HEK293 (cell line): Measurements from ENCODE around the gene CIB4.

Experiments
- CTCF ChIA-PET: fragments of 350-600 bp; formaldehyde crosslinking; extraction: SDS; loops from one replicate; lab custom pipeline; 2021; ENCODE audit warnings: antibody characterized with exemption; lab: Yijun Ruan, JAX
- POLR2A ChIA-PET: fragments of 300-600 bp; formaldehyde crosslinking; extraction: SDS; loops from one replicate; lab custom pipeline; 2020; ENCODE audit warnings: antibody characterized with exemption, inconsistent platforms; lab: Yijun Ruan, JAX
- H3K27ac ChIP-seq: fragments of 200-500 bp; sonication (Bioruptor generic); 2 replicates; pipeline ENCODE4 v1.5.1; 2014; ENCODE audit warnings: low read depth, low read length, control low read depth, inconsistent platforms; ENCODE audit errors: extremely low read depth
- H3K36me3 ChIP-seq, 2 experiments: fragments of 200-500 bp in 1 of 2; sonication (Bioruptor generic) in 1 of 2; 1 replicate in 1 of 2; 2 replicates in 1 of 2; pipeline ENCODE4 v1.5.1; 2014 to 2017; ENCODE audit warnings: inconsistent platforms in 2 of 2, low read length in 2 of 2; ENCODE audit not compliant: control insufficient read depth in 2 of 2, insufficient read depth in 1 of 2
- H3K4me1 ChIP-seq: fragments of 200-500 bp; sonication (Bioruptor generic); 2 replicates; pipeline ENCODE4 v1.5.1; 2014; ENCODE audit warnings: mild to moderate bottlenecking, low read length, inconsistent platforms; ENCODE audit not compliant: control insufficient read depth, insufficient read depth
- H3K4me3 ChIP-seq: 2 replicates; pipeline ENCODE4 v1.5.1; 2011; ENCODE audit warnings: low read depth, mild to moderate bottlenecking, control low read depth, low read length, moderate library complexity
- H3K9me3 ChIP-seq: fragments of 200-500 bp; sonication (Bioruptor generic); 2 replicates; pipeline ENCODE4 v1.5.1; 2014; ENCODE audit warnings: low read depth, low read length, inconsistent platforms; ENCODE audit not compliant: control insufficient read depth, insufficient read depth
- FEZF1 ChIP-seq: fragments of 450-650 bp; formaldehyde crosslinking; IDR thresholded peaks from 2 replicates; pipeline ENCODE4 v1.5.1; 2016; ENCODE audit warnings: missing biosample characterization, missing genetic modification characterization
- GLIS1 ChIP-seq: fragments of 450-650 bp; formaldehyde crosslinking; IDR thresholded peaks from 2 replicates; pipeline ENCODE4 v1.5.1; 2016; ENCODE audit warnings: missing biosample characterization, missing genetic modification characterization
- OVOL3 ChIP-seq: fragments of 450-650 bp; formaldehyde crosslinking; IDR thresholded peaks from 2 replicates; pipeline ENCODE4 v1.5.1; 2016; ENCODE audit warnings: missing biosample characterization, missing genetic modification characterization
- PRDM1 ChIP-seq: fragments of 450-650 bp; formaldehyde crosslinking; IDR thresholded peaks from 2 replicates; pipeline ENCODE4; 2016; ENCODE audit warnings: missing biosample characterization, missing genetic modification characterization
- SCRT2 ChIP-seq: fragments of 450-650 bp; formaldehyde crosslinking; IDR thresholded peaks from 2 replicates; pipeline ENCODE4 v1.5.1; 2016; ENCODE audit warnings: missing biosample characterization, missing genetic modification characterization
- SETDB1 ChIP-seq: IDR thresholded peaks from one replicate; pipeline ENCODE4 v1.6.1; 2017; ENCODE audit warnings: mild to moderate bottlenecking, low read length, moderate library complexity, mixed read lengths; ENCODE audit not compliant: insufficient read length
- ZBTB7A ChIP-seq: fragments of 450-650 bp; formaldehyde crosslinking; IDR thresholded peaks from 2 replicates; pipeline ENCODE4 v1.5.1; 2016; ENCODE audit warnings: low read depth, missing biosample characterization, missing genetic modification characterization
- ZNF175 ChIP-seq: fragments of 450-650 bp; formaldehyde crosslinking; IDR thresholded peaks from 2 replicates; pipeline ENCODE4 v1.5.1; 2016; ENCODE audit warnings: missing biosample characterization, missing genetic modification characterization
- ZNF24 ChIP-seq: fragments of 450-650 bp; formaldehyde crosslinking; IDR thresholded peaks from 2 replicates; pipeline ENCODE4 v1.5.1; 2016; ENCODE audit warnings: missing biosample characterization, missing genetic modification characterization
- ZNF558 ChIP-seq: fragments of 450-650 bp; formaldehyde crosslinking; IDR thresholded peaks from 2 replicates; pipeline ENCODE4 v1.5.1; 2016; ENCODE audit warnings: missing biosample characterization, missing genetic modification characterization
- ZNF768 ChIP-seq: fragments of 450-650 bp; formaldehyde crosslinking; IDR thresholded peaks from 2 replicates; pipeline ENCODE4 v1.5.1; 2018; ENCODE audit warnings: missing biosample characterization, mild to moderate bottlenecking, missing genetic modification characterization
- TF ChIP-seq, protein P1 (sequence below): fragments of 450-650 bp; formaldehyde crosslinking; IDR thresholded peaks from 2 replicates; pipeline ENCODE4; 2016; ENCODE audit warnings: missing biosample characterization, missing genetic modification characterization
- TF ChIP-seq, protein P2 (sequence below): fragments of 450-650 bp; formaldehyde crosslinking; IDR thresholded peaks from 2 replicates; pipeline ENCODE4 v1.5.1; 2016; ENCODE audit warnings: missing biosample characterization, missing genetic modification characterization, low read depth
- TF ChIP-seq, protein P3 (sequence below): fragments of 450-650 bp; formaldehyde crosslinking; conservative IDR thresholded peaks from 2 replicates; pipeline ENCODE4 v1.5.1; 2016; ENCODE audit warnings: low read depth, missing biosample characterization, missing genetic modification characterization
- TF ChIP-seq, protein P4 (sequence below): fragments of 450-650 bp; formaldehyde crosslinking; IDR thresholded peaks from 2 replicates; pipeline ENCODE4 v1.5.1; 2016; ENCODE audit warnings: missing biosample characterization, missing genetic modification characterization, borderline replicate concordance
- TF ChIP-seq, protein P5 (sequence below): fragments of 450-650 bp; formaldehyde crosslinking; IDR thresholded peaks from 2 replicates; pipeline ENCODE4 v1.5.0; 2017; ENCODE audit warnings: missing biosample characterization, missing genetic modification characterization, borderline replicate concordance
- TF ChIP-seq, protein P6 (sequence below): sonication (generic); formaldehyde crosslinking; IDR thresholded peaks from 2 replicates; pipeline ENCODE4 v1.8.1; 2022; ENCODE audit warnings: mild to moderate bottlenecking, moderate library complexity, missing genetic modification reagents

CIB4 gene

DNA sequence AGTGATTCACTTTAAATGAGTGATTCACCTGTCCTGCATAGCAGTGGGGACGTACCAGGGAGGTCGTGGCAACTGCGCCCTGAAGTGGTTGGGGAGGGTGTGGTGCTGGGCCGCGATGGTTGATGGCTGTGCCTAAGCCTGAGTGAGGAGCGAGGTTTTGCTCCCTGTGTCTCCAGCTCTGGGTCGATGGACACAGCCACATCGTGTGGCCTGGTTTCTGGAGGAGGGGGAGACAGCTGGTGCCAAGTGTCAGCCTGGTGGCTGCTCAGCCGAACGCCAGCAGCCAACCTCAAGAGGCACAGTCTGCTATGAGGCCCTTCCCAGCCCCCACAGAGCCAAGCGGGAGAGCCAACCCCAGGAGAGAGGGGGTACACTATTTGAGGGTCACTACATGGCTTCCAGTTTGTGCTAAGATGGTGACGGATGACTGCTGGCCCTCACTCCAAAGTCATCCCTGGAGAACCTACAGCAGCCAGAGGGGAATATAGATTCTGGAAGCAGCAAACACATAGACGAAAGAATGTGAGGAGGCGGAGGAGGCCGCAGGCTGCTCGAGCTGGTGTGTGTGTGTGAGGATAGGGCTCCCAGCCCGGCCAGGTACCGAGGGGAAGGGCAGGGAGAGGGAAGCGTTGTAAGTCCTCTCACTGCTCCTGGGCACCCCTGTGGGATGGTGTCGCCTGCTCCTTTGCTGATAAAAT, 104.6 kb downstream of the CIB4 start:
- ChIA-PET POLR2A (no interaction called here), CTCF (interaction anchor here (0.6 to 0.7 kb wide), 2 partner anchors 41 to 158 kb away, joined by 3 to 4 read pairs; no protein-coding TSS in a partner anchor)
- H3K4me3 ChIP-seq = no peak overlapping the region
- H3K36me3 ChIP-seq = no peaks in the 10 kb centered on the region
- H3K9me3 ChIP-seq = no peaks in the 10 kb centered on the region
- TF ChIP-seq SETDB1 = no peak
- TF ChIP-seq, protein P1, sequence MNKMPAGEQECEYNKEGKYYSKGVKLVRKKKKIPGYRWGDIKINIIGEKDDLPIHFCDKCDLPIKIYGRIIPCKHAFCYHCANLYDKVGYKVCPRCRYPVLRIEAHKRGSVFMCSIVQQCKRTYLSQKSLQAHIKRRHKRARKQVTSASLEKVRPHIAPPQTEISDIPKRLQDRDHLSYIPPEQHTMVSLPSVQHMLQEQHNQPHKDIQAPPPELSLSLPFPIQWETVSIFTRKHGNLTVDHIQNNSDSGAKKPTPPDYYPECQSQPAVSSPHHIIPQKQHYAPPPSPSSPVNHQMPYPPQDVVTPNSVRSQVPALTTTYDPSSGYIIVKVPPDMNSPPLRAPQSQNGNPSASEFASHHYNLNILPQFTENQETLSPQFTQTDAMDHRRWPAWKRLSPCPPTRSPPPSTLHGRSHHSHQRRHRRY (tag by site-specific recombination) = no peak
- TF ChIP-seq SCRT2 = no peak
- no peak for TF ChIP-seq ZNF24
- TF ChIP-seq OVOL3 (tag by site-specific recombination) = no peak
- TF ChIP-seq ZNF175 = no peak
- TF ChIP-seq, protein P2, sequence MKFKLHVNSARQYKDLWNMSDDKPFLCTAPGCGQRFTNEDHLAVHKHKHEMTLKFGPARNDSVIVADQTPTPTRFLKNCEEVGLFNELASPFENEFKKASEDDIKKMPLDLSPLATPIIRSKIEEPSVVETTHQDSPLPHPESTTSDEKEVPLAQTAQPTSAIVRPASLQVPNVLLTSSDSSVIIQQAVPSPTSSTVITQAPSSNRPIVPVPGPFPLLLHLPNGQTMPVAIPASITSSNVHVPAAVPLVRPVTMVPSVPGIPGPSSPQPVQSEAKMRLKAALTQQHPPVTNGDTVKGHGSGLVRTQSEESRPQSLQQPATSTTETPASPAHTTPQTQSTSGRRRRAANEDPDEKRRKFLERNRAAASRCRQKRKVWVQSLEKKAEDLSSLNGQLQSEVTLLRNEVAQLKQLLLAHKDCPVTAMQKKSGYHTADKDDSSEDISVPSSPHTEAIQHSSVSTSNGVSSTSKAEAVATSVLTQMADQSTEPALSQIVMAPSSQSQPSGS (tag by site-specific recombination) = no peak
- TF ChIP-seq GLIS1 (tag by site-specific recombination) = no peak
- H3K4me1 ChIP-seq = no peaks in the 10 kb centered on the region
- no peak overlapping the region for H3K27ac ChIP-seq

DNA sequence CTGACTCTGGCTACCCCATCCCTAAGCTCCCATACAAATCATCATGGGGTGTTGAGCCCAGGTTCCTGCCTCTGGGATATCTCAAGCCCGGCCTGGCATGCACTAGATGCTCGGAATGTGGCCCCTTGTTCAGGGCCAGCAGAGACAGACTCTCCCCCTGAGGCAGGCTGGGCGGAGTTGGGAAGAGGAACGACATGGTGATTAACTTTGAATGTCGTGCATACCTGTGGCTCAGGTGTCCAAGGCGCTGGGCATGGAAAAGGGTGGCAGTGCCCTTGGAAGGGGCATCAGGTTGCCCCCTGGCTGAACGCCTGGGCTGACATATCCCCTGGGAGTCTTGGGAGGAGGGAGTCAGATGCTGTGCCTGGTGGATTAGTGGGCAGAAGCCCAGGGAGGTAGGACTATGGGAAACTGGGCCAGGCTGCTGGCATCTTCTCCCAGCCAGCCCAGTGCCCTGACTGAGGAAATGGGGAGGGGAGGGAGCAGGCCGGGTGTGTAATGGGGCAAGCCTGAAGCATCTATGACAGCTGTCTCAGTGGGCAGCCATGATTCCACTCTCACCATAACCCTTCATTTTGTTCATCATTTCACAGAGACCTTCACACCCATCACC, 105.4 kb downstream of the CIB4 start:
- no peaks in the 10 kb centered on the region for H3K36me3 ChIP-seq
- H3K9me3 ChIP-seq = no peaks in the 10 kb centered on the region
- H3K4me1 ChIP-seq = no peaks in the 10 kb centered on the region
- CTCF ChIA-PET = no interaction called here
- no peak overlapping the region for H3K27ac ChIP-seq
- POLR2A ChIA-PET = no interaction called here
- no peak overlapping the region for H3K4me3 ChIP-seq
- TF ChIP-seq, protein P3, sequence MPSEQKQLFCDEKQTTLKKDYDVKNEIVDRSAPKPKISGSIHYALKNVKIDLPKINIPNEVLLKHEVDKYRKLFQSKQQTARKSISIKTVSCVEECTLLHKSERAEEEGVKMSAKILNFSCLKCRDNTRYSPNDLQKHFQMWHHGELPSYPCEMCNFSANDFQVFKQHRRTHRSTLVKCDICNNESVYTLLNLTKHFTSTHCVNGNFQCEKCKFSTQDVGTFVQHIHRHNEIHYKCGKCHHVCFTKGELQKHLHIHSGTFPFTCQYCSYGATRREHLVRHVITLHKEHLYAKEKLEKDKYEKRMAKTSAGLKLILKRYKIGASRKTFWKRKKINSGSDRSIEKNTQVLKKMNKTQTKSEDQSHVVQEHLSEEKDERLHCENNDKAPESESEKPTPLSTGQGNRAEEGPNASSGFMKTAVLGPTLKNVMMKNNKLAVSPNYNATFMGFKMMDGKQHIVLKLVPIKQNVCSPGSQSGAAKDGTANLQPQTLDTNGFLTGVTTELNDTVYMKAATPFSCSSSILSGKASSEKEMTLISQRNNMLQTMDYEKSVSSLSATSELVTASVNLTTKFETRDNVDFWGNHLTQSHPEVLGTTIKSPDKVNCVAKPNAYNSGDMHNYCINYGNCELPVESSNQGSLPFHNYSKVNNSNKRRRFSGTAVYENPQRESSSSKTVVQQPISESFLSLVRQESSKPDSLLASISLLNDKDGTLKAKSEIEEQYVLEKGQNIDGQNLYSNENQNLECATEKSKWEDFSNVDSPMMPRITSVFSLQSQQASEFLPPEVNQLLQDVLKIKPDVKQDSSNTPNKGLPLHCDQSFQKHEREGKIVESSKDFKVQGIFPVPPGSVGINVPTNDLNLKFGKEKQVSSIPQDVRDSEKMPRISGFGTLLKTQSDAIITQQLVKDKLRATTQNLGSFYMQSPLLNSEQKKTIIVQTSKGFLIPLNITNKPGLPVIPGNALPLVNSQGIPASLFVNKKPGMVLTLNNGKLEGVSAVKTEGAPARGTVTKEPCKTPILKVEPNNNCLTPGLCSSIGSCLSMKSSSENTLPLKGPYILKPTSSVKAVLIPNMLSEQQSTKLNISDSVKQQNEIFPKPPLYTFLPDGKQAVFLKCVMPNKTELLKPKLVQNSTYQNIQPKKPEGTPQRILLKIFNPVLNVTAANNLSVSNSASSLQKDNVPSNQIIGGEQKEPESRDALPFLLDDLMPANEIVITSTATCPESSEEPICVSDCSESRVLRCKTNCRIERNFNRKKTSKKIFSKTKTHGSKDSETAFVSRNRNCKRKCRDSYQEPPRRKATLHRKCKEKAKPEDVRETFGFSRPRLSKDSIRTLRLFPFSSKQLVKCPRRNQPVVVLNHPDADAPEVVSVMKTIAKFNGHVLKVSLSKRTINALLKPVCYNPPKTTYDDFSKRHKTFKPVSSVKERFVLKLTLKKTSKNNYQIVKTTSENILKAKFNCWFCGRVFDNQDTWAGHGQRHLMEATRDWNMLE (tag by site-specific recombination) = no peak
- TF ChIP-seq FEZF1 (tag by site-specific recombination) (no peak), ZNF175 (no peak), ZNF558 (no peak), PRDM1 (tag by site-specific recombination) (no peak), ZNF768 (tag by site-specific recombination) (no peak), ZBTB7A (tag by site-specific recombination) (no peak)
- TF ChIP-seq, protein P4, sequence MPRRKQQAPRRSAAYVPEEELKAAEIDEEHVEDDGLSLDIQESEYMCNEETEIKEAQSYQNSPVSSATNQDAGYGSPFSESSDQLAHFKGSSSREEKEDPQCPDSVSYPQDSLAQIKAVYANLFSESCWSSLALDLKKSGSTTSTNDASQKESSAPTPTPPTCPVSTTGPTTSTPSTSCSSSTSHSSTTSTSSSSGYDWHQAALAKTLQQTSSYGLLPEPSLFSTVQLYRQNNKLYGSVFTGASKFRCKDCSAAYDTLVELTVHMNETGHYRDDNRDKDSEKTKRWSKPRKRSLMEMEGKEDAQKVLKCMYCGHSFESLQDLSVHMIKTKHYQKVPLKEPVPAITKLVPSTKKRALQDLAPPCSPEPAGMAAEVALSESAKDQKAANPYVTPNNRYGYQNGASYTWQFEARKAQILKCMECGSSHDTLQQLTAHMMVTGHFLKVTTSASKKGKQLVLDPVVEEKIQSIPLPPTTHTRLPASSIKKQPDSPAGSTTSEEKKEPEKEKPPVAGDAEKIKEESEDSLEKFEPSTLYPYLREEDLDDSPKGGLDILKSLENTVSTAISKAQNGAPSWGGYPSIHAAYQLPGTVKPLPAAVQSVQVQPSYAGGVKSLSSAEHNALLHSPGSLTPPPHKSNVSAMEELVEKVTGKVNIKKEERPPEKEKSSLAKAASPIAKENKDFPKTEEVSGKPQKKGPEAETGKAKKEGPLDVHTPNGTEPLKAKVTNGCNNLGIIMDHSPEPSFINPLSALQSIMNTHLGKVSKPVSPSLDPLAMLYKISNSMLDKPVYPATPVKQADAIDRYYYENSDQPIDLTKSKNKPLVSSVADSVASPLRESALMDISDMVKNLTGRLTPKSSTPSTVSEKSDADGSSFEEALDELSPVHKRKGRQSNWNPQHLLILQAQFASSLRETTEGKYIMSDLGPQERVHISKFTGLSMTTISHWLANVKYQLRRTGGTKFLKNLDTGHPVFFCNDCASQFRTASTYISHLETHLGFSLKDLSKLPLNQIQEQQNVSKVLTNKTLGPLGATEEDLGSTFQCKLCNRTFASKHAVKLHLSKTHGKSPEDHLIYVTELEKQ (tag by site-specific recombination) = no peak
- TF ChIP-seq, protein P5, sequence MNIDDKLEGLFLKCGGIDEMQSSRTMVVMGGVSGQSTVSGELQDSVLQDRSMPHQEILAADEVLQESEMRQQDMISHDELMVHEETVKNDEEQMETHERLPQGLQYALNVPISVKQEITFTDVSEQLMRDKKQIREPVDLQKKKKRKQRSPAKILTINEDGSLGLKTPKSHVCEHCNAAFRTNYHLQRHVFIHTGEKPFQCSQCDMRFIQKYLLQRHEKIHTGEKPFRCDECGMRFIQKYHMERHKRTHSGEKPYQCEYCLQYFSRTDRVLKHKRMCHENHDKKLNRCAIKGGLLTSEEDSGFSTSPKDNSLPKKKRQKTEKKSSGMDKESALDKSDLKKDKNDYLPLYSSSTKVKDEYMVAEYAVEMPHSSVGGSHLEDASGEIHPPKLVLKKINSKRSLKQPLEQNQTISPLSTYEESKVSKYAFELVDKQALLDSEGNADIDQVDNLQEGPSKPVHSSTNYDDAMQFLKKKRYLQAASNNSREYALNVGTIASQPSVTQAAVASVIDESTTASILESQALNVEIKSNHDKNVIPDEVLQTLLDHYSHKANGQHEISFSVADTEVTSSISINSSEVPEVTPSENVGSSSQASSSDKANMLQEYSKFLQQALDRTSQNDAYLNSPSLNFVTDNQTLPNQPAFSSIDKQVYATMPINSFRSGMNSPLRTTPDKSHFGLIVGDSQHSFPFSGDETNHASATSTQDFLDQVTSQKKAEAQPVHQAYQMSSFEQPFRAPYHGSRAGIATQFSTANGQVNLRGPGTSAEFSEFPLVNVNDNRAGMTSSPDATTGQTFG = no peak
- TF ChIP-seq, protein P6, sequence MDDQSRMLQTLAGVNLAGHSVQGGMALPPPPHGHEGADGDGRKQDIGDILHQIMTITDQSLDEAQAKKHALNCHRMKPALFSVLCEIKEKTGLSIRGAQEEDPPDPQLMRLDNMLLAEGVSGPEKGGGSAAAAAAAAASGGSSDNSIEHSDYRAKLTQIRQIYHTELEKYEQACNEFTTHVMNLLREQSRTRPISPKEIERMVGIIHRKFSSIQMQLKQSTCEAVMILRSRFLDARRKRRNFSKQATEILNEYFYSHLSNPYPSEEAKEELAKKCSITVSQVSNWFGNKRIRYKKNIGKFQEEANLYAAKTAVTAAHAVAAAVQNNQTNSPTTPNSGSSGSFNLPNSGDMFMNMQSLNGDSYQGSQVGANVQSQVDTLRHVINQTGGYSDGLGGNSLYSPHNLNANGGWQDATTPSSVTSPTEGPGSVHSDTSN (CRISPR knock-in tag) = no peak
